ENCODE measurements around the gene C5orf15.

DNA sequence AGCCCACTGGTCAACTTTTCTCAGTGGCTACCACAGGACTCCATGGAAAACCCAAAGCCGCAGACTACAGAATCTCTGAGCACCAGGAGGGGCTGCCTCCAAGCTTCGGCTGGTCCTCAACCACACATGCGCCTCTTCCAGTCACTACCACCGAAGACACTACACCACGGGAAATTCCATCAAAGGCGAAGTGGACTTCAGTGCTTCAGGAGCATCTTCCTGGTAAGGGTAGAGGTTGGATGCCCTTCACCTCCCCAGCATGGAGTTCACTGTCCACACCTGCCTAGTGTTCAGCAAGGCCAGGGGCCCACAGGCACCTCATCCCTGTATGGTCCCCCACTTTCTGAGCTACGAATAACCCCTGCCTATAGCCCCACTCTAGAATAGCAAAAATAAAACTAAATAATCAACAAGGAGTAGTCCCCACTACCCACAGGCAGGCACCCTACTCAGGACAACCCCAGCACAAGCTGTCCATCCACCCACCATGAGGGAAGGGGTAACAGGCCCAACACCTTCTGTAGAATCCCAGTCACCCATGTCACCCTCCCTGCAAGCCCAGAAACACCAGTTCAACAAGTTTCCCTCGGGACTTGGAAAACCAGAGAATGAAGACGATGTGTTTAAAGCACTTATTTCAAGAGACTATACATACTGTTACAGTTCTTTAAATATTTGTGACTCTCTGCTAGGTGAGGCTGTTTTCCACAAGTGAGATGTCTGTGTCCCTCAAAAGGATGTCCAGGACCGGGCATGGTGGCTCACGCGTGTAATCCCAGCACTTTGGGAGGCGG, 33.7 kb upstream of the C5orf15 start:
- TF ChIP-seq POLR2A (IDR thresholded peaks at IDR 0.05; ENCODE audit: borderline replicate concordance, extremely low read depth, insufficient read depth, insufficient read length): no peak
- TF ChIP-seq, protein P1, sequence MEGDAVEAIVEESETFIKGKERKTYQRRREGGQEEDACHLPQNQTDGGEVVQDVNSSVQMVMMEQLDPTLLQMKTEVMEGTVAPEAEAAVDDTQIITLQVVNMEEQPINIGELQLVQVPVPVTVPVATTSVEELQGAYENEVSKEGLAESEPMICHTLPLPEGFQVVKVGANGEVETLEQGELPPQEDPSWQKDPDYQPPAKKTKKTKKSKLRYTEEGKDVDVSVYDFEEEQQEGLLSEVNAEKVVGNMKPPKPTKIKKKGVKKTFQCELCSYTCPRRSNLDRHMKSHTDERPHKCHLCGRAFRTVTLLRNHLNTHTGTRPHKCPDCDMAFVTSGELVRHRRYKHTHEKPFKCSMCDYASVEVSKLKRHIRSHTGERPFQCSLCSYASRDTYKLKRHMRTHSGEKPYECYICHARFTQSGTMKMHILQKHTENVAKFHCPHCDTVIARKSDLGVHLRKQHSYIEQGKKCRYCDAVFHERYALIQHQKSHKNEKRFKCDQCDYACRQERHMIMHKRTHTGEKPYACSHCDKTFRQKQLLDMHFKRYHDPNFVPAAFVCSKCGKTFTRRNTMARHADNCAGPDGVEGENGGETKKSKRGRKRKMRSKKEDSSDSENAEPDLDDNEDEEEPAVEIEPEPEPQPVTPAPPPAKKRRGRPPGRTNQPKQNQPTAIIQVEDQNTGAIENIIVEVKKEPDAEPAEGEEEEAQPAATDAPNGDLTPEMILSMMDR (IDR thresholded peaks at IDR 0.05 in 2 of 3, conservative IDR thresholded peaks at IDR 0.05 in 1 of 3; ENCODE audit: borderline replicate concordance in 1 of 3, insufficient read depth in 1 of 3, low read depth in 2 of 3, low read length in 2 of 3): no peak
- TF ChIP-seq SRF (IDR thresholded peaks at IDR 0.05; ENCODE audit: low read depth): no peak
- TF ChIP-seq EZH2 (IDR thresholded peaks at IDR 0.05): no peak
- TF ChIP-seq CEBPB (IDR thresholded peaks at IDR 0.05; ENCODE audit: low read depth): no peak
- no peak for TF ChIP-seq POLR2AphosphoS5 (IDR thresholded peaks at IDR 0.05; ENCODE audit: low read depth, low read length)
- TF ChIP-seq, protein P2, sequence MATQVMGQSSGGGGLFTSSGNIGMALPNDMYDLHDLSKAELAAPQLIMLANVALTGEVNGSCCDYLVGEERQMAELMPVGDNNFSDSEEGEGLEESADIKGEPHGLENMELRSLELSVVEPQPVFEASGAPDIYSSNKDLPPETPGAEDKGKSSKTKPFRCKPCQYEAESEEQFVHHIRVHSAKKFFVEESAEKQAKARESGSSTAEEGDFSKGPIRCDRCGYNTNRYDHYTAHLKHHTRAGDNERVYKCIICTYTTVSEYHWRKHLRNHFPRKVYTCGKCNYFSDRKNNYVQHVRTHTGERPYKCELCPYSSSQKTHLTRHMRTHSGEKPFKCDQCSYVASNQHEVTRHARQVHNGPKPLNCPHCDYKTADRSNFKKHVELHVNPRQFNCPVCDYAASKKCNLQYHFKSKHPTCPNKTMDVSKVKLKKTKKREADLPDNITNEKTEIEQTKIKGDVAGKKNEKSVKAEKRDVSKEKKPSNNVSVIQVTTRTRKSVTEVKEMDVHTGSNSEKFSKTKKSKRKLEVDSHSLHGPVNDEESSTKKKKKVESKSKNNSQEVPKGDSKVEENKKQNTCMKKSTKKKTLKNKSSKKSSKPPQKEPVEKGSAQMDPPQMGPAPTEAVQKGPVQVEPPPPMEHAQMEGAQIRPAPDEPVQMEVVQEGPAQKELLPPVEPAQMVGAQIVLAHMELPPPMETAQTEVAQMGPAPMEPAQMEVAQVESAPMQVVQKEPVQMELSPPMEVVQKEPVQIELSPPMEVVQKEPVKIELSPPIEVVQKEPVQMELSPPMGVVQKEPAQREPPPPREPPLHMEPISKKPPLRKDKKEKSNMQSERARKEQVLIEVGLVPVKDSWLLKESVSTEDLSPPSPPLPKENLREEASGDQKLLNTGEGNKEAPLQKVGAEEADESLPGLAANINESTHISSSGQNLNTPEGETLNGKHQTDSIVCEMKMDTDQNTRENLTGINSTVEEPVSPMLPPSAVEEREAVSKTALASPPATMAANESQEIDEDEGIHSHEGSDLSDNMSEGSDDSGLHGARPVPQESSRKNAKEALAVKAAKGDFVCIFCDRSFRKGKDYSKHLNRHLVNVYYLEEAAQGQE (IDR thresholded peaks at IDR 0.05; ENCODE audit: low read depth): no peak
- no peak for TF ChIP-seq ZNF274 (IDR thresholded peaks at IDR 0.05; ENCODE audit: low read depth, low read length)
- TF ChIP-seq, protein P3, sequence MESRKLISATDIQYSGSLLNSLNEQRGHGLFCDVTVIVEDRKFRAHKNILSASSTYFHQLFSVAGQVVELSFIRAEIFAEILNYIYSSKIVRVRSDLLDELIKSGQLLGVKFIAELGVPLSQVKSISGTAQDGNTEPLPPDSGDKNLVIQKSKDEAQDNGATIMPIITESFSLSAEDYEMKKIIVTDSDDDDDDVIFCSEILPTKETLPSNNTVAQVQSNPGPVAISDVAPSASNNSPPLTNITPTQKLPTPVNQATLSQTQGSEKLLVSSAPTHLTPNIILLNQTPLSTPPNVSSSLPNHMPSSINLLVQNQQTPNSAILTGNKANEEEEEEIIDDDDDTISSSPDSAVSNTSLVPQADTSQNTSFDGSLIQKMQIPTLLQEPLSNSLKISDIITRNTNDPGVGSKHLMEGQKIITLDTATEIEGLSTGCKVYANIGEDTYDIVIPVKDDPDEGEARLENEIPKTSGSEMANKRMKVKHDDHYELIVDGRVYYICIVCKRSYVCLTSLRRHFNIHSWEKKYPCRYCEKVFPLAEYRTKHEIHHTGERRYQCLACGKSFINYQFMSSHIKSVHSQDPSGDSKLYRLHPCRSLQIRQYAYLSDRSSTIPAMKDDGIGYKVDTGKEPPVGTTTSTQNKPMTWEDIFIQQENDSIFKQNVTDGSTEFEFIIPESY (IDR thresholded peaks at IDR 0.05; ENCODE audit: extremely low read depth, insufficient replicate concordance, low read length): no peak
- TF ChIP-seq EZH2phosphoT487 (IDR thresholded peaks at IDR 0.05; ENCODE audit: borderline replicate concordance): no peak

All from HCT116 (cell line).